GM12874 (cell line): ENCODE data around the gene YY1AP1.

ENCODE experiments used
- TF ChIP-seq, protein P1 (sequence below): IDR thresholded peaks from 2 replicates; pipeline ENCODE4 v1.5.1; 2011; ENCODE audit warnings: low read depth, mild to moderate bottlenecking, control low read depth, low read length, moderate library complexity; ENCODE audit not compliant: insufficient read depth

YY1AP1 gene

DNA sequence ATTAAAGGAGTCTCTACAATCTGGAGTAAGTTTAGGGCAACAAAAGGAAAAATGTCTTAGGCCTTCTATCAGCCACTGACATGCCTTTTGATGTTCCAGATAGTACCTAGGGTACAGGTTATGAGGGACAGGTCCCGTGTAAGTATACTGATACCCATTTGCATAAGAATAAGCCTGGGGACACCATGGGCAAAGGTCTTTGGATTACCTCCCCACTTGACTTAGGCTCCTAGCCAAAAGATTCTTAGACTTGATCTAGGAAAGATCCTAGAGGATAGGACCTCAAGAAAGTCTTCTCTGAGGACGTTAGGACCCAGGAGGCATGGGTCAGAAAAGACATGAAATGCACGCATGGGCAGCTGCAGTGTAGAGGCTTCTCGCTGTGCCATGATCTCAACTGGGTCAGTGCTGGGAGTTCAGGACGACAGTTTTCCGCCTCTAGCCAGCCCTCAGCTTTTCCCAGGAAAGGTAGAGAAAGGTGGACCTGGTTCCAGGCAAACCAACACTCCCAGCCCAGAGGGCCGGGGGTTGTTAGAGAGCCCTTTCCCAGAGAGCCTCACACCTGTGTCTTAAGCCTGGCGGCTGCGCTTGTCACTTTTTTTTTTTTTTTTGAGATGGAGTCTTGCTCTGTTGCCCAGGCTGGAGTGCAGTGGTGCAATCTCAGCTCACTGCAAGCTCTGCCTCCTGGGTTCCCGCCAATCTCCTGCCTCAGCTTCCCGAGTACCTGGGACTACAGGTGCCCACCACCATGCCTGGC, 52.0 kb downstream of the YY1AP1 start:
- TF ChIP-seq, protein P1, sequence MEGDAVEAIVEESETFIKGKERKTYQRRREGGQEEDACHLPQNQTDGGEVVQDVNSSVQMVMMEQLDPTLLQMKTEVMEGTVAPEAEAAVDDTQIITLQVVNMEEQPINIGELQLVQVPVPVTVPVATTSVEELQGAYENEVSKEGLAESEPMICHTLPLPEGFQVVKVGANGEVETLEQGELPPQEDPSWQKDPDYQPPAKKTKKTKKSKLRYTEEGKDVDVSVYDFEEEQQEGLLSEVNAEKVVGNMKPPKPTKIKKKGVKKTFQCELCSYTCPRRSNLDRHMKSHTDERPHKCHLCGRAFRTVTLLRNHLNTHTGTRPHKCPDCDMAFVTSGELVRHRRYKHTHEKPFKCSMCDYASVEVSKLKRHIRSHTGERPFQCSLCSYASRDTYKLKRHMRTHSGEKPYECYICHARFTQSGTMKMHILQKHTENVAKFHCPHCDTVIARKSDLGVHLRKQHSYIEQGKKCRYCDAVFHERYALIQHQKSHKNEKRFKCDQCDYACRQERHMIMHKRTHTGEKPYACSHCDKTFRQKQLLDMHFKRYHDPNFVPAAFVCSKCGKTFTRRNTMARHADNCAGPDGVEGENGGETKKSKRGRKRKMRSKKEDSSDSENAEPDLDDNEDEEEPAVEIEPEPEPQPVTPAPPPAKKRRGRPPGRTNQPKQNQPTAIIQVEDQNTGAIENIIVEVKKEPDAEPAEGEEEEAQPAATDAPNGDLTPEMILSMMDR: no peak

DNA sequence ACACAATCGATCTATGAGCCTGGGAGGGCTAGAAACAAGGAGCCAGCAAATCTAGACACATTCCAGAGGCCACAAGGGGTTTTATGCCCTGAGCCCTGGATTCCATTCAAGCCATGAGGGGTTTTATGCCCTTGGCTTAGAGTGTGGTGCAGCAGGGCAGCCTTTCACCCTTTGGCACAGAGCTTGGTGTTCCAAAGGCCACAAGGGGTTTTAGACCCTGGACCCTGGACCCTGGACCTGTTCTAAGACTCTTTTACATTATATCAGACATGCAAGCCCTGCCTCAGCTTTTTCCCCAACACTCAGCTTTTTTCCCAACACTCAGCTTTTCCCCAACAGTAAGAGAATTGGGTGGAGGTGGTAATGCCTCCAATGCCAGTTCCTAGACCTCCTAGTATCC, 65.2 kb downstream of the YY1AP1 start:
- TF ChIP-seq, protein P1: no peak

DNA sequence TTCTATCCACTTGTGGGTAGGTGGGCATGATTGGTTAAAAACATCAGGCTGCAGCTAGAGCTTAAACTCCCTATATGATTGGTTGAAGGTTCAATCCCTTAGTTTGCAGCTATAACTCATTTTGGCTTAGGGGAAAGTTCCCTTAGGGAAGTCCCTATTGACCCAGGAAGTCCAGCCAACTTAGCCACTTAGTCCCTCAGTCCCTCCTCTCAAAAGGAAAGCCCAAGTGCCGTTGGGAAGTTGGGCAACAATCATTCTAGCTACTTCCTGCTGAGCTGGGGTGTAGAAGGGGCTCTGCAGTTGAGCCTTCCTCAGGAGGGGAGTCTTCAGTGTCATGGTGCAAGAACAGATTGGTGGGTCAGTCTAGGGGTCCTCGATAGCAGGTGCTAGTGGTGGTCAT, 66.4 kb downstream of the YY1AP1 start:
- TF ChIP-seq, protein P1: no peak

DNA sequence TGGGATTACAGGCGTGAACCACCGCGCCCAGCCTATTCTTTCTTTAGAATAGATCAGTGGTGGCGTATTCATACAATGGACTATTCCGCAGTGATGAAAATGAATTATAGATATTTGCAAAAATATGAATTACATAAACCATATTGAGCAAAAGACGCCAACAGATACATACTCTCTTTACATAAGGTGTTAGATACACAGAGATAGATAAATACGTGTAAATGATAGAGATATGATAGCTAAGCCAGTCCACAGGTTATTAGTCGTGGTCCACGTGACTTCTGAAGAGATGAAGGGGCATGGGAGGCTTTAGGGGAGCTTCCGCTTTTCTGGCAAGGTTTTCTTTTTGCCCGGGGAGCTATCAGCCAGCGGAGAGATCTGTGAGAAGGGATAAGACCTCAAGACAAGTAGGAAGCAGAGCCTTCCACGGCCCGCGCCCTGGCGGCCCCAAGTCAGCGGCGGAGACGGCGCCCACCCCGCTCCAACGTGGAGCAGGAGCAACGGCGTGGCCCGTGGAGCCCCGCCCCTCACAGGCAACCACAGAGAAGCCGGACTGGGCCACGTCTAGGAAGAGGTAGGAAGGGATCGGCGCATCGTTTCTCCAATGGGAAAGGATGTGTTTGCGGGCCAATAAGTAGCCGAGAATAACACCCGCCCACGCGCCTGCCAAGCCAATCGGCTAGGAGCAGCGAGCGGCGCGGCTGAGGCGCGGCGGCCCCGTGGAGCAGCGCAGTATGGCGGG, 78.9 kb downstream of the YY1AP1 start, which contains the start of gene MSTO1:
MSTO1 (plus strand) TSS at position 704 of the 742 bp plus-strand sequence; CDS start at position 735, 31 bp downstream.
- TF ChIP-seq, protein P1: no peak
